Measurements from ENCODE around the gene ENDOU.
"Not testable (repeated sequence)": the region's sequence is repeated elsewhere in the genome, so short reads cannot be mapped to it uniquely, and the experiment has no call there.

Gene ENDOU

GRCh38 chr12:47709671-47710070, 15.6 kb downstream of the ENDOU start:
- no peak overlapping the region for H3K4me3 ChIP-seq (ENCODE audit: low read length)
- no peak for TF ChIP-seq ZNF274 (IDR thresholded peaks at IDR 0.05; ENCODE audit: low read depth, low read length)

DNA sequence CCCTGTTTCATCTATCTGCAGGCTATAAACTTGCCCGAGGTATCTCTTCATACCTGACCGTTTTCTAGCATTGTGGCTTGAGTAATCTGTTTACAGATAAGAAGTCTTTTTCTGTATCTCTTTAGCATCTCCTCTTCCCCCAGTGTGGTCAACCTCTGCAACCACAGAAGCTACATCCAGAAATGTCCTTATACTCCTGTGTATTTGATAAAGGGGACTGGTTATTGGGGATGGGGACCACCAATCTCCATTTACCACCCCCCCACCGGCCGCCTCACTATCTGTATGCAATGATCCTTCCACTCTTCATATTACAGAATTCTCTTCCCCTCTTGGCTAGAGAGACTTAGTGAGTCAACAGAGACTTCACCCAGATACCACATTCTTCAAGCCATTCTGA, 16.1 kb downstream of the ENDOU start:
- TF ChIP-seq ZNF274 (IDR thresholded peaks at IDR 0.05; ENCODE audit: low read depth, low read length) = no peak
- H3K4me3 ChIP-seq (ENCODE audit: low read length) = no peak overlapping the region

- H3K4me3 ChIP-seq (ENCODE audit: low read length) = no peak overlapping the region
These were observed 17.3 kb downstream of the ENDOU start for GRCh38 chr12:47707905-47708543.

DNA sequence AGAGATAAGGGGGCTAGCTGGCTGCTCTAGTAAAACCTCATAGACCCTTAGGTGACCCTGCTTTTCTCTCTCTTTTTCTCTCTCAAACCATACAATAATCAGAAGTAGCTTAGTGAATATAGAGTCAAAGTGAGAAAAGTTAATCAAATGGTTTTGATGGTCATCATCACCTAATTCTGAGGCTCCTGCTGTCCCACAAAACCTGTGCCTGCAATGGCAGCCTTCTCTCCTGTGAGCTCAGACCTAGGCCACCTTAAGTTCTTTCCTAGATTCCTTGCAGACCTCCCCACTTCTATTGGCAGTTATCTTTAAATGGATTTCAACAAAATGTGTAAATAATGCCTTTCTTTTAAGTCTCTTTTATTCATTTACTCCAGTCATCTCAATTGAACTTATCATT, 17.9 kb downstream of the ENDOU start:
- TF ChIP-seq ZNF274 (IDR thresholded peaks at IDR 0.05; ENCODE audit: low read depth, low read length) = no peak
- no peak overlapping the region for H3K4me3 ChIP-seq (ENCODE audit: low read length)

More at GRCh38 chr12:47707905-47708543, 17.3 kb downstream of the ENDOU start:
- no peak for TF ChIP-seq ZNF274 (IDR thresholded peaks at IDR 0.05; ENCODE audit: low read depth, low read length)

GRCh38 chr12:47705566-47706425, 19.5 kb downstream of the ENDOU start, which contains the start of gene RPAP3:
RPAP3 (minus strand) TSS chr12:47706030; CDS start chr12:47702840, 3,190 bp downstream.
- TF ChIP-seq ZNF274 (IDR thresholded peaks at IDR 0.05; ENCODE audit: low read depth, low read length) = no peak
- H3K4me3 ChIP-seq (ENCODE audit: low read length) = peak within 1 kb of the TSS; percentile 71

- H3K4me3 ChIP-seq (ENCODE audit: low read length) = peak overlapping the region; percentile 71
- TF ChIP-seq ZNF274 (IDR thresholded peaks at IDR 0.05; ENCODE audit: low read depth, low read length) = no peak
These were observed 20.1 kb downstream of the ENDOU start for GRCh38 chr12:47705229-47705565.

DNA sequence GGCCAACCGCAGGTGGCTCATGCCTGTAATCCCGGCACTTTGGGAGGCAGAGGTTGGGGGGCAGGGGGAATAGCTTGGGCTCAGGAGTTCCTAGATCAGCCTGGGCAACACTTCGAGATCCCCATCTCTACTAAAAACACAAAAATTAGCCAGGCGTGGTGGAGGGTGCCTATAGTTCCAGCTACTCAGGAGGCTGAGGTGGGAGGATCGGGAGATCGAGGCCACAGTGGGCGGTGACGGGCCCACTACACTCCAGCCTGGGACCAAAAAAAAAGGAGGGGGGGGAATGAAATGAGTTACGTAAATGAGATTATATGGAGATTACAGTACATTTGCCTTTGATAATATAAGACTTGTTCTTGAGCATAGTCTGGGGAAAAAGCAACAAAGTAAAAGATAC, 20.6 kb downstream of the ENDOU start:
- no peak for TF ChIP-seq ZNF274 (IDR thresholded peaks at IDR 0.05; ENCODE audit: low read depth, low read length)
- peak overlapping the region; percentile 71 for H3K4me3 ChIP-seq (ENCODE audit: low read length)

- no peak for TF ChIP-seq ZNF274 (IDR thresholded peaks at IDR 0.05; ENCODE audit: low read depth, low read length)
- no peak overlapping the region for H3K4me3 ChIP-seq (ENCODE audit: low read length)
These were observed 25.0 kb downstream of the ENDOU start for GRCh38 chr12:47700263-47700662.

DNA sequence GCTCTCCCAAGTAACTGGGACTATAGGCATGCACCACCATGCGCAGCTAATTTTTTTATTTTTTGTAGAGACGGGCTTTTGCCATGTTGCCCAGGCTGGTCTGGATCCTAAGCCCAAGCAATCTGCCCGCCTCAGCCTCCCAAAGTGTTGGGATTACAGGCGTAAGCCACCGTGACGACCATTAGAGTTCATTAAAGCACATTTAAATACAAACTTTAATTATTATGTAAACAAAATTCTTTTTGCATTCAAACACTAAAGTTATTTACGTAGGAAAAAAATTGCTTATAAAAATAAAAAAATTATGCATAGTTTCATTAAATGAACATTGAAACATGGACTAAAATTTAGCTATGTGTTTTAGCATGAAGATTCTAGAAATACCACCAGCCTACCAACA, 26.7 kb downstream of the ENDOU start:
- no peak for TF ChIP-seq ZNF274 (IDR thresholded peaks at IDR 0.05; ENCODE audit: low read depth, low read length)
- H3K4me3 ChIP-seq (ENCODE audit: low read length) = no peak overlapping the region

- no peak for TF ChIP-seq ZNF274 (IDR thresholded peaks at IDR 0.05; ENCODE audit: low read depth, low read length)
- H3K4me3 ChIP-seq (ENCODE audit: low read length) = no peak overlapping the region
These were observed 27.2 kb downstream of the ENDOU start for GRCh38 chr12:47698055-47698454.

DNA sequence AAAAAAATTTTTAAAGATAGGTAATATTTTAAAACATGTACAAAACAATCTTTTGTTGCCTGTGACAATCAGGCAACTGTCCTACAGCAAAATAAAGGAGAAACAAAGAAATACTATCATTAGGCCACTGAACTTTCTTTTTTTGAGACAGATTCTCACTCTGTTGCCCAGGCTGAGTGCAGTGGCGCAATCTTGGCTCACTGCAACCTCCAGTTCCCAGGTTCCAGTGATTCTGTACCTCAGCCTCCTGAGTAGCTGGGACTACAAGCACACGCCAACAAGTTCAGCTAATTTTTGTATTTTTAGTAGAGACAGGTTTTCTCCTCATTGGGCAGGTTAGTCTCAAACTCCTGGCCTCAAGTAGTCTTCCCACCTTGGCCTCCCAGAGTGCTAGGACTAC, 36.1 kb downstream of the ENDOU start:
- no peak for TF ChIP-seq ZNF274 (IDR thresholded peaks at IDR 0.05; ENCODE audit: low read depth, low read length)

GRCh38 chr12:47687636-47688035, 37.7 kb downstream of the ENDOU start:
- TF ChIP-seq ZNF274 (IDR thresholded peaks at IDR 0.05; ENCODE audit: low read depth, low read length) = no peak
- no peak overlapping the region for H3K4me3 ChIP-seq (ENCODE audit: low read length)

More for the DNA sequence above, 36.1 kb downstream of the ENDOU start:
- H3K4me3 ChIP-seq (ENCODE audit: low read length) = no peak overlapping the region

GRCh38 chr12:47686645-47687240, 38.5 kb downstream of the ENDOU start:
- H3K4me3 ChIP-seq (ENCODE audit: low read length) = no peak overlapping the region

DNA sequence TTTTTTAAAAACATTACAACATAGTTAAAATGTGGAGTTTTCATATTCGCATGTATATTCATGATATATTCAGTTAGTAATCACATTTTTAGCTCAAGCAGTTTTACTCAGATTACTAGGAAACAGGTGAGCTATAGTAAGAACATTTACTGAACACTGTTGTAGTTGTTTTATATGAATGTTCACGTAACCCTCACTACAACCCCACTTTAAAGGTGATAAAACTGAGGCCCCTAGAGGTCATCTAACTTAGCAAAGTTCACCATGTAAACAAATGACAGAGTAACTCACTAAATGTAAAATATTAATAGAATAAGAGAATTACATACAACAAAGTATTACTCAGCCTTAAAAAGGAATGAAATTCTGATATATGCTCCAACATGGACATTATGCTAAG, 45.5 kb downstream of the ENDOU start:
- no peak overlapping the region for H3K4me3 ChIP-seq (ENCODE audit: low read length)
- no peak for TF ChIP-seq ZNF274 (IDR thresholded peaks at IDR 0.05; ENCODE audit: low read depth, low read length)

More at GRCh38 chr12:47686645-47687240, 38.5 kb downstream of the ENDOU start:
- TF ChIP-seq ZNF274 (IDR thresholded peaks at IDR 0.05; ENCODE audit: low read depth, low read length) = no peak

- no peak overlapping the region for H3K4me3 ChIP-seq (ENCODE audit: low read length)
- TF ChIP-seq ZNF274 (IDR thresholded peaks at IDR 0.05; ENCODE audit: low read depth, low read length) = no peak
These were observed 53.2 kb downstream of the ENDOU start for GRCh38 chr12:47672068-47672467.

DNA sequence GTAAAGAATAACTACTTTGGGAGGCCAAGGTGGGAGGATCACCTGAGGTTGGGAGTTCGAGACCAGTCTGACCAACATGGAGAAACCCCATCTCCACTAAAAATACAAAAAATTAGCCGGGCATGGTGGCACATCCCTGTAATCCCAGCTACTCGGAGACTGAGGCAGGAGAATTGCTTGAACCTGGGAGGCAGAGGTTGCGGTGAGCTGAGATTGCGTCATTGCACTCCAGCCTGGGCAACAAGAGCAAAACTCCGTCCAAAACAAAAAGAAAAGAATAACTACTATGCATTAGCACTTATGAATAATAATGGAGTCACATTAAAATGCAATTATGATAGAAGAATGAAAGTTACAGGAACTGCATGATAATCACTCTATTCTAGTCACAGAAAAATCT, 57.4 kb downstream of the ENDOU start:
- H3K4me3 ChIP-seq (ENCODE audit: low read length) = not testable (repeated sequence)
